ENCODE measurements around the gene CHML. TPM values are rescaled to one million over a fixed set of nuclear protein-coding genes. Genes with fewer than 3 reads are reported as not detected.

The CHML gene
- total and polyA plus RNA-seq, 2 of the 8 experiments (the other 6 are each of a cell fraction or from before 2014, with no cell fraction given) = 11.5 to 82.4 TPM

DNA sequence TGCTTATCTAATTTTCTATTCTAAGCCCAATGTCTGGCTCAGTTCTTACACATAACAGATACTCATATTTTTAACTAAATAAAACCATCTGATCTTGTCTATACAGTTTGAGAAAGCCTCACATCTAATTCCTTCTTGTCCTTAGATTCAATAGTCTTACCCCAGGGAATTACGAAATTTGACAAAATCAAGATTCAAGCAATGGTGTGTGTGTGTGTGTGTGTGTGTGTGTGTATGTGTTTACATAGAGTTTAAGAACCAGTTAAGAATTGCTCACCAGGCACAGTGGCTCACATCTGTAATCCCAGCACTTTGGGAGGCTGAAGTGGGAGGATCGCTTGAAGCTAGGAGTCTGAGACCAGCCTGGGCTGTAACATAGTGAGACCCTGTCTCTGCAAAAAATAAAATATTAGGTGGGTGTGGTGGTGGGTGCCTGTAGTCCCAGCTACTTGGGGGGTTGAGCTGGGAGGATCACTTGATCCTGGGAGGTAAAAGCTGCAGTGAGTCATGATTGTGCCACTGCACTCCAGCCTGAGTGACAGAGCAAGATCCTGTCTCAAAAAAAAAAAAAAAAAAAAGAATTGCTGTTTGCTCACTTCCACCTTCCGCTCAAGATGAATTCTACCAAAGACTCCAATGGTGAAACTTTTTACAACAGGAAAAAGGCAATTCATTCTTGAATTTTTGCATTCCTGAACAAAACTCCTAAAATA is 18.1 kb upstream of the CHML start:
- Histone ChIP-seq H3K9me3 (ENCODE audit: insufficient read depth in 2 of 2, low read depth in 1 of 2, low read length in 1 of 2) (no peaks in the 10 kb centered on the region), H3K79me1 (ENCODE audit: low read depth, low read length) (no peaks in the 10 kb centered on the region), H3K56ac (replicated peaks; ENCODE audit: insufficient read length, low read depth, low read length) (no peak overlapping the region), H3K36me3 (ENCODE audit: control insufficient read depth in 2 of 4, insufficient read depth in 4 of 4, low read length in 3 of 4) (no peaks in the 10 kb centered on the region), H4K8ac (ENCODE audit: extremely low read depth, insufficient read depth, low read length) (no peak overlapping the region), H3K23me2 (ENCODE audit: low read depth, low read length) (peaks cover 1% of the 10 kb centered on the region; the same call in 1 of the 2 replicates), H2AFZ (ENCODE audit: low read length) (no peak overlapping the region), H3K79me2 (ENCODE audit: control insufficient read depth in 1 of 2, insufficient read depth in 2 of 2, low read length in 2 of 2) (no peaks in the 10 kb centered on the region), H2BK15ac (ENCODE audit: low read length) (no peak overlapping the region), H3K27me3 (replicated peaks in 1 of 4; ENCODE audit: control insufficient read depth in 3 of 4, extremely low read depth in 1 of 4, insufficient read depth in 3 of 4, low read length in 3 of 4) (no peaks in the 10 kb centered on the region), H4K5ac (ENCODE audit: insufficient read length, low read depth, low read length) (no peak overlapping the region), H4K20me1 (replicated peaks in 1 of 2; ENCODE audit: control insufficient read depth in 1 of 2, insufficient read depth in 2 of 2, low read length in 2 of 2) (no peaks in the 10 kb centered on the region), H4K91ac (replicated peaks; ENCODE audit: insufficient read length, low read length) (no peak overlapping the region), H2BK120ac (replicated peaks; ENCODE audit: low read depth, low read length) (no peak overlapping the region), H3K23ac (ENCODE audit: insufficient read length) (no peak overlapping the region), H2AK5ac (ENCODE audit: low read depth, low read length) (no peak overlapping the region), H2BK12ac (ENCODE audit: low read depth, low read length) (no peak overlapping the region), H3K18ac (ENCODE audit: extremely low read depth, low read length) (no peak overlapping the region), H3K4me3 (ENCODE audit: extremely low read depth in 1 of 4, insufficient read depth in 2 of 4, low read depth in 3 of 4, low read length in 4 of 4) (no peak overlapping the region), H3K27ac (ENCODE audit: low read depth, low read length) (no peak overlapping the region), H3K4ac (replicated peaks; ENCODE audit: insufficient read length, low read depth, low read length) (no peak overlapping the region), H3K4me1 (replicated peaks in 1 of 4; ENCODE audit: control insufficient read depth in 3 of 4, insufficient read depth in 4 of 4, low read length in 3 of 4) (no peaks in the 10 kb centered on the region), H3K14ac (ENCODE audit: insufficient read length) (no peak overlapping the region), H2BK5ac (ENCODE audit: low read depth, low read length) (no peak overlapping the region), H3K9ac (replicated peaks in 1 of 4; ENCODE audit: extremely low read depth in 1 of 4, low read depth in 3 of 4, low read length in 3 of 4) (no peak overlapping the region), H3K4me2 (ENCODE audit: insufficient read depth in 1 of 2, low read depth in 2 of 2, low read length in 2 of 2) (no peak overlapping the region), H2BK20ac (ENCODE audit: low read length) (no peak overlapping the region)
- DNase-seq (ENCODE audit: low read depth in 1 of 2, low spot score in 2 of 2) = no peak
- WGBS, 2 experiments (ENCODE audit: extremely low coverage in 1 of 2, insufficient coverage in 1 of 2, insufficient read length in 1 of 2, insufficient replicate concordance in 2 of 2, low coverage in 1 of 2, low lambda C conversion rate in 2 of 2, missing lambda C conversion rate in 1 of 2) = 82% methylated on average over 3 of the region's 3 CpGs; no CpG with 5 or more reads in 1 of the 2 experiments
- FAIRE-seq = no peak
- ChIA-PET POLR2A (ENCODE audit: partially characterized antibody) (no interaction called here), CTCF (ENCODE audit: partially characterized antibody) (interaction anchor here (1.6 kb wide), 1 partner anchor 48 kb away, joined by 6 read pairs; no protein-coding TSS in a partner anchor)
- TF ChIP-seq PHF8 (conservative IDR thresholded peaks at IDR 0.05; ENCODE audit: low read depth, low read length) (no peak), SP1 (IDR thresholded peaks at IDR 0.05; ENCODE audit: low read depth, low read length) (no peak), CBX8 (IDR thresholded peaks at IDR 0.05; ENCODE audit: borderline replicate concordance, low read depth, low read length) (no peak), SIN3A (conservative IDR thresholded peaks at IDR 0.05 in 1 of 2, IDR thresholded peaks at IDR 0.05 in 1 of 2; ENCODE audit: low read depth in 1 of 2, low read length in 2 of 2) (no peak)
- TF ChIP-seq, protein P1, sequence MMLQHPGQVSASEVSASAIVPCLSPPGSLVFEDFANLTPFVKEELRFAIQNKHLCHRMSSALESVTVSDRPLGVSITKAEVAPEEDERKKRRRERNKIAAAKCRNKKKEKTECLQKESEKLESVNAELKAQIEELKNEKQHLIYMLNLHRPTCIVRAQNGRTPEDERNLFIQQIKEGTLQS (IDR thresholded peaks at IDR 0.05; ENCODE audit: insufficient read depth, low read depth, low read length) = no peak
- TF ChIP-seq, protein P2, sequence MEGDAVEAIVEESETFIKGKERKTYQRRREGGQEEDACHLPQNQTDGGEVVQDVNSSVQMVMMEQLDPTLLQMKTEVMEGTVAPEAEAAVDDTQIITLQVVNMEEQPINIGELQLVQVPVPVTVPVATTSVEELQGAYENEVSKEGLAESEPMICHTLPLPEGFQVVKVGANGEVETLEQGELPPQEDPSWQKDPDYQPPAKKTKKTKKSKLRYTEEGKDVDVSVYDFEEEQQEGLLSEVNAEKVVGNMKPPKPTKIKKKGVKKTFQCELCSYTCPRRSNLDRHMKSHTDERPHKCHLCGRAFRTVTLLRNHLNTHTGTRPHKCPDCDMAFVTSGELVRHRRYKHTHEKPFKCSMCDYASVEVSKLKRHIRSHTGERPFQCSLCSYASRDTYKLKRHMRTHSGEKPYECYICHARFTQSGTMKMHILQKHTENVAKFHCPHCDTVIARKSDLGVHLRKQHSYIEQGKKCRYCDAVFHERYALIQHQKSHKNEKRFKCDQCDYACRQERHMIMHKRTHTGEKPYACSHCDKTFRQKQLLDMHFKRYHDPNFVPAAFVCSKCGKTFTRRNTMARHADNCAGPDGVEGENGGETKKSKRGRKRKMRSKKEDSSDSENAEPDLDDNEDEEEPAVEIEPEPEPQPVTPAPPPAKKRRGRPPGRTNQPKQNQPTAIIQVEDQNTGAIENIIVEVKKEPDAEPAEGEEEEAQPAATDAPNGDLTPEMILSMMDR (IDR thresholded peaks at IDR 0.05; ENCODE audit: control extremely low read depth in 1 of 3, insufficient read depth in 1 of 3, low read depth in 1 of 3, low read length in 3 of 3) = no peak
- TF ChIP-seq, protein P3, sequence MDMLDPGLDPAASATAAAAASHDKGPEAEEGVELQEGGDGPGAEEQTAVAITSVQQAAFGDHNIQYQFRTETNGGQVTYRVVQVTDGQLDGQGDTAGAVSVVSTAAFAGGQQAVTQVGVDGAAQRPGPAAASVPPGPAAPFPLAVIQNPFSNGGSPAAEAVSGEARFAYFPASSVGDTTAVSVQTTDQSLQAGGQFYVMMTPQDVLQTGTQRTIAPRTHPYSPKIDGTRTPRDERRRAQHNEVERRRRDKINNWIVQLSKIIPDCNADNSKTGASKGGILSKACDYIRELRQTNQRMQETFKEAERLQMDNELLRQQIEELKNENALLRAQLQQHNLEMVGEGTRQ (IDR thresholded peaks at IDR 0.05; ENCODE audit: low read length) = no peak

All from H1 (cell line).